ENCODE results near the gene AP4B1.

Gene AP4B1

GRCh38 chr1:113930499-113931161 lies 26.0 kb upstream of the AP4B1 start:
- DNase-seq (ENCODE audit: low read depth in 2 of 2), result peak; percentile 19 to 38

GRCh38 chr1:113929750-113930498 lies 25.3 kb upstream of the AP4B1 start:
- peak; percentile 31 to 35 for DNase-seq (ENCODE audit: low read depth in 2 of 2)

- peak; percentile 84 to 88 for DNase-seq (ENCODE audit: low read depth in 2 of 2)
Observed at GRCh38 chr1:113928941-113929749, 24.5 kb upstream of the AP4B1 start, which contains the start of gene HIPK1. Gene HIPK1, plus strand, starts transcription at chr1:113929324.

- no peak for DNase-seq (ENCODE audit: low read depth in 2 of 2)
Observed at GRCh38 chr1:113928187-113928930, 23.8 kb upstream of the AP4B1 start.

GRCh38 chr1:113924473-113924872 lies 19.9 kb upstream of the AP4B1 start:
- DNase-seq (ENCODE audit: low read depth in 2 of 2), result no peak

GRCh38 chr1:113922957-113923356 lies 18.4 kb upstream of the AP4B1 start:
- DNase-seq (ENCODE audit: low read depth in 2 of 2), result no peak

GRCh38 chr1:113918243-113918642 lies 13.6 kb upstream of the AP4B1 start:
- no peak for DNase-seq (ENCODE audit: low read depth in 2 of 2)

- no peak for DNase-seq (ENCODE audit: low read depth in 2 of 2)
Observed at GRCh38 chr1:113917400-113918082, 12.9 kb upstream of the AP4B1 start.

- no peak for DNase-seq (ENCODE audit: low read depth in 2 of 2)
Observed at GRCh38 chr1:113916974-113917373, 12.4 kb upstream of the AP4B1 start.

- DNase-seq (ENCODE audit: low read depth in 2 of 2), result no peak
Observed at GRCh38 chr1:113913887-113914664, 9.5 kb upstream of the AP4B1 start.

GRCh38 chr1:113913312-113913668 lies 8.7 kb upstream of the AP4B1 start:
- DNase-seq (ENCODE audit: low read depth in 2 of 2), result no peak

- no peak for DNase-seq (ENCODE audit: low read depth in 2 of 2)
Observed at GRCh38 chr1:113912594-113913311, 8.2 kb upstream of the AP4B1 start.

- no peak for DNase-seq (ENCODE audit: low read depth in 2 of 2)
Observed at GRCh38 chr1:113905435-113905861, 849 bp upstream of the AP4B1 start.

- DNase-seq (ENCODE audit: low read depth in 2 of 2), result no peak
Observed at GRCh38 chr1:113904293-113904673, 316 bp downstream of the AP4B1 start.

GRCh38 chr1:113903501-113904292 lies 902 bp downstream of the AP4B1 start:
- DNase-seq (ENCODE audit: low read depth in 2 of 2), result no peak

GRCh38 chr1:113901191-113901590 lies 3.4 kb downstream of the AP4B1 start:
- DNase-seq (ENCODE audit: low read depth in 2 of 2), result no peak

- DNase-seq (ENCODE audit: low read depth in 2 of 2), result no peak
Observed at GRCh38 chr1:113899111-113899510, 5.5 kb downstream of the AP4B1 start.

- DNase-seq (ENCODE audit: low read depth in 2 of 2), result no peak
Observed at GRCh38 chr1:113898241-113898814, 6.3 kb downstream of the AP4B1 start.

GRCh38 chr1:113895961-113896360 lies 8.6 kb downstream of the AP4B1 start:
- DNase-seq (ENCODE audit: low read depth in 2 of 2), result no peak
